PC-3 (cell line): ENCODE results near the gene PPT1.

Experiments used
- EZH2 ChIP-seq: fragments of 300-600 bp; sonication (generic); IDR thresholded peaks from one replicate; pipeline ENCODE4 v1.6.1; 2017; ENCODE audit warnings: antibody characterized with exemption, mild to moderate bottlenecking, low read length; ENCODE audit not compliant: unreplicated experiment
- TF ChIP-seq, protein P1 (sequence below): fragments of 300-600 bp; sonication (generic); conservative IDR thresholded peaks from 2 replicates; pipeline ENCODE4 v1.5.1; 2017; ENCODE audit warnings: antibody characterized with exemption, low read depth, mild to moderate bottlenecking, low read length

- TF ChIP-seq, protein P1, sequence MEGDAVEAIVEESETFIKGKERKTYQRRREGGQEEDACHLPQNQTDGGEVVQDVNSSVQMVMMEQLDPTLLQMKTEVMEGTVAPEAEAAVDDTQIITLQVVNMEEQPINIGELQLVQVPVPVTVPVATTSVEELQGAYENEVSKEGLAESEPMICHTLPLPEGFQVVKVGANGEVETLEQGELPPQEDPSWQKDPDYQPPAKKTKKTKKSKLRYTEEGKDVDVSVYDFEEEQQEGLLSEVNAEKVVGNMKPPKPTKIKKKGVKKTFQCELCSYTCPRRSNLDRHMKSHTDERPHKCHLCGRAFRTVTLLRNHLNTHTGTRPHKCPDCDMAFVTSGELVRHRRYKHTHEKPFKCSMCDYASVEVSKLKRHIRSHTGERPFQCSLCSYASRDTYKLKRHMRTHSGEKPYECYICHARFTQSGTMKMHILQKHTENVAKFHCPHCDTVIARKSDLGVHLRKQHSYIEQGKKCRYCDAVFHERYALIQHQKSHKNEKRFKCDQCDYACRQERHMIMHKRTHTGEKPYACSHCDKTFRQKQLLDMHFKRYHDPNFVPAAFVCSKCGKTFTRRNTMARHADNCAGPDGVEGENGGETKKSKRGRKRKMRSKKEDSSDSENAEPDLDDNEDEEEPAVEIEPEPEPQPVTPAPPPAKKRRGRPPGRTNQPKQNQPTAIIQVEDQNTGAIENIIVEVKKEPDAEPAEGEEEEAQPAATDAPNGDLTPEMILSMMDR = no peak
- no peak for TF ChIP-seq EZH2
Observed at GRCh38 chr1:40079774-40080400, 17.2 kb downstream of the PPT1 start.
